ENCODE data around the gene PIN4.

PIN4 gene

GRCh38 chrX:72142094-72142793 is 39.3 kb upstream of the PIN4 start:
- TF ChIP-seq CTCF (IDR thresholded peaks at IDR 0.05): no peak

GRCh38 chrX:72142794-72143608 is 38.6 kb upstream of the PIN4 start:
- no peak for TF ChIP-seq CTCF (IDR thresholded peaks at IDR 0.05)

- TF ChIP-seq CTCF (IDR thresholded peaks at IDR 0.05): no peak
These were observed 38.0 kb upstream of the PIN4 start for GRCh38 chrX:72143609-72143907.

- no peak for TF ChIP-seq CTCF (IDR thresholded peaks at IDR 0.05)
These were observed 36.4 kb upstream of the PIN4 start for GRCh38 chrX:72145181-72145580.

GRCh38 chrX:72146527-72146926 is 35.0 kb upstream of the PIN4 start:
- TF ChIP-seq CTCF (IDR thresholded peaks at IDR 0.05): no peak

GRCh38 chrX:72158773-72159172 is 22.8 kb upstream of the PIN4 start:
- TF ChIP-seq CTCF (IDR thresholded peaks at IDR 0.05): no peak

GRCh38 chrX:72159769-72160168 is 21.8 kb upstream of the PIN4 start:
- no peak for TF ChIP-seq CTCF (IDR thresholded peaks at IDR 0.05)

Measured in LNCAP (cell line).